T-helper 17 cell (primary cell): ENCODE data around the gene GNG2. TPM values are rescaled to one million over a fixed set of nuclear protein-coding genes. Genes with fewer than 3 reads are reported as not detected.
A peak's percentile ranks its signal among the peaks of the same experiment; 100 is the strongest.

ENCODE experiments used
- ATAC-seq: fragments of 150-1000 bp; cut with Tn5 transposase; 2 replicates; pipeline ENCODE4 v1.10.0; 2021; ENCODE audit warnings: mild to moderate bottlenecking, moderate library complexity
- DNase-seq, 3 donors: peaks; one replicate each; pipeline versions ENCODE4 v3.0.0 to v3.0.0-alpha.2; 2020 to 2021
- H3K9me3 ChIP-seq: one replicate; pipeline ENCODE4 v1.7.0; 2013; ENCODE audit warnings: low read length, mild to moderate bottlenecking; ENCODE audit not compliant: control insufficient read depth, poor library complexity, severe bottlenecking
- H3K27ac Mint-ChIP-seq: one replicate; pipeline ENCODE4 v1.8.0; 2022; ENCODE audit warnings: mild to moderate bottlenecking, moderate library complexity, mixed read lengths
- H3K27me3 Mint-ChIP-seq: one replicate; pipeline ENCODE4 v1.8.0; 2022; ENCODE audit warnings: mixed read lengths
- H3K36me3 Mint-ChIP-seq: one replicate; pipeline ENCODE4 v1.8.0; 2022; ENCODE audit warnings: low read depth, mixed read lengths
- H3K4me1 Mint-ChIP-seq: one replicate; pipeline ENCODE4 v1.8.0; 2022; ENCODE audit warnings: mild to moderate bottlenecking, mixed read lengths
- H3K4me3 Mint-ChIP-seq: one replicate; pipeline ENCODE4 v1.8.0; 2022; ENCODE audit warnings: mild to moderate bottlenecking, moderate library complexity, mixed read lengths
- total RNA-seq, 4 donors: library from RNA in 2 of 4; stranded (reverse) in 2 of 4; gene quantifications; one replicate each; pipeline ENCODE4 v1.2.3 and lab custom pipeline; 2022 to 2026

Gene GNG2
- total RNA-seq, 2 donors from 2014 or later: 194 to 208 TPM

GRCh38 chr14:52003324-52003723, 142.9 kb downstream of the GNG2 start:
- Mint-ChIP-seq H3K27me3 (no peaks in the 10 kb centered on the region), H3K36me3 (peaks cover 6% of the 10 kb centered on the region), H3K4me1 (no peaks in the 10 kb centered on the region), H3K27ac (no peak overlapping the region), H3K4me3 (no peak overlapping the region)
- H3K9me3 ChIP-seq: no peaks in the 10 kb centered on the region
- no peak for ATAC-seq
- no peak for DNase-seq

GRCh38 chr14:52005625-52006024, 145.2 kb downstream of the GNG2 start:
- peaks cover 1% of the 10 kb centered on the region for H3K4me1 Mint-ChIP-seq
- H3K4me3 Mint-ChIP-seq: no peak overlapping the region
- H3K9me3 ChIP-seq: no peaks in the 10 kb centered on the region
- no peak for ATAC-seq
- no peaks in the 10 kb centered on the region for H3K27me3 Mint-ChIP-seq
- no peak for DNase-seq
- peaks cover 8% of the 10 kb centered on the region for H3K36me3 Mint-ChIP-seq
- H3K27ac Mint-ChIP-seq: no peak overlapping the region

GRCh38 chr14:52006361-52006760, 145.9 kb downstream of the GNG2 start:
- DNase-seq (no peak), ATAC-seq (no peak)
- H3K9me3 ChIP-seq: no peaks in the 10 kb centered on the region
- H3K4me3 Mint-ChIP-seq: no peak overlapping the region
- peaks cover 2% of the 10 kb centered on the region for H3K4me1 Mint-ChIP-seq
- peak overlapping the region; percentile 39 for H3K27ac Mint-ChIP-seq
- no peaks in the 10 kb centered on the region for H3K27me3 Mint-ChIP-seq
- H3K36me3 Mint-ChIP-seq: peaks cover 9% of the 10 kb centered on the region

- DNase-seq (no peak), ATAC-seq (no peak)
- Mint-ChIP-seq H3K4me3 (no peak overlapping the region), H3K27ac (no peak overlapping the region), H3K4me1 (peaks cover 3% of the 10 kb centered on the region), H3K36me3 (peaks cover 11% of the 10 kb centered on the region), H3K27me3 (no peaks in the 10 kb centered on the region)
- no peaks in the 10 kb centered on the region for H3K9me3 ChIP-seq
Measured at GRCh38 chr14:52007211-52007610, 146.8 kb downstream of the GNG2 start.

GRCh38 chr14:52007637-52008036, 147.2 kb downstream of the GNG2 start:
- H3K36me3 Mint-ChIP-seq: peaks cover 11% of the 10 kb centered on the region
- ATAC-seq: no peak

GRCh38 chr14:52008136-52008535, 147.7 kb downstream of the GNG2 start:
- Mint-ChIP-seq H3K4me1 (peaks cover 4% of the 10 kb centered on the region), H3K27ac (no peak overlapping the region), H3K27me3 (no peaks in the 10 kb centered on the region), H3K4me3 (no peak overlapping the region), H3K36me3 (peaks cover 11% of the 10 kb centered on the region)
- no peaks in the 10 kb centered on the region for H3K9me3 ChIP-seq
- no peak for DNase-seq
- ATAC-seq: no peak

More at GRCh38 chr14:52007637-52008036, 147.2 kb downstream of the GNG2 start:
- DNase-seq: no peak
- no peak overlapping the region for H3K27ac Mint-ChIP-seq
- H3K4me3 Mint-ChIP-seq: no peak overlapping the region
- peaks cover 4% of the 10 kb centered on the region for H3K4me1 Mint-ChIP-seq
- no peaks in the 10 kb centered on the region for H3K27me3 Mint-ChIP-seq
- H3K9me3 ChIP-seq: no peaks in the 10 kb centered on the region

- ATAC-seq: no peak
- Mint-ChIP-seq H3K27me3 (no peaks in the 10 kb centered on the region), H3K4me1 (peaks cover 9% of the 10 kb centered on the region), H3K27ac (no peak overlapping the region), H3K36me3 (peaks cover 7% of the 10 kb centered on the region), H3K4me3 (no peak overlapping the region)
- DNase-seq: no peak
- H3K9me3 ChIP-seq: no peaks in the 10 kb centered on the region
Measured at GRCh38 chr14:52010173-52010693, 149.8 kb downstream of the GNG2 start.

- peaks cover 9% of the 10 kb centered on the region for H3K4me1 Mint-ChIP-seq
- H3K27ac Mint-ChIP-seq: no peak overlapping the region
- ATAC-seq: peak; percentile 14
- peaks cover 7% of the 10 kb centered on the region for H3K36me3 Mint-ChIP-seq
- peaks cover under 1% of the 10 kb centered on the region for H3K27me3 Mint-ChIP-seq
- H3K9me3 ChIP-seq: no peaks in the 10 kb centered on the region
- peak overlapping the region; percentile 19 for H3K4me3 Mint-ChIP-seq
- no peak for DNase-seq
Measured at GRCh38 chr14:52011523-52011922, 151.1 kb downstream of the GNG2 start.

- H3K27me3 Mint-ChIP-seq: peaks cover 8% of the 10 kb centered on the region
- H3K36me3 Mint-ChIP-seq: peaks cover 8% of the 10 kb centered on the region
- ATAC-seq (no peak), DNase-seq (no peak)
- peaks cover 9% of the 10 kb centered on the region for H3K4me1 Mint-ChIP-seq
- no peak overlapping the region for H3K4me3 Mint-ChIP-seq
- no peak overlapping the region for H3K27ac Mint-ChIP-seq
- no peaks in the 10 kb centered on the region for H3K9me3 ChIP-seq
Measured at GRCh38 chr14:52012635-52013034, 152.2 kb downstream of the GNG2 start.

GRCh38 chr14:52013984-52014600, 153.7 kb downstream of the GNG2 start:
- H3K27me3 Mint-ChIP-seq: peaks cover 8% of the 10 kb centered on the region
- peak; percentile 24 for ATAC-seq
- H3K4me3 Mint-ChIP-seq: no peak overlapping the region
- H3K36me3 Mint-ChIP-seq: peaks cover 8% of the 10 kb centered on the region
- peaks cover 9% of the 10 kb centered on the region for H3K4me1 Mint-ChIP-seq
- no peaks in the 10 kb centered on the region for H3K9me3 ChIP-seq
- no peak for DNase-seq
- H3K27ac Mint-ChIP-seq: peak overlapping the region; percentile 16

- DNase-seq: no peak
- Mint-ChIP-seq H3K27ac (peak overlapping the region; percentile 16), H3K36me3 (peaks cover 8% of the 10 kb centered on the region), H3K4me1 (peaks cover 9% of the 10 kb centered on the region), H3K4me3 (no peak overlapping the region), H3K27me3 (peaks cover 8% of the 10 kb centered on the region)
- no peaks in the 10 kb centered on the region for H3K9me3 ChIP-seq
- ATAC-seq: no peak
Measured at GRCh38 chr14:52014601-52015267, 154.3 kb downstream of the GNG2 start.

GRCh38 chr14:52015411-52016030, 155.1 kb downstream of the GNG2 start:
- peaks cover 7% of the 10 kb centered on the region for H3K36me3 Mint-ChIP-seq
- no peaks in the 10 kb centered on the region for H3K9me3 ChIP-seq
- H3K27me3 Mint-ChIP-seq: peaks cover 8% of the 10 kb centered on the region
- DNase-seq (no peak), ATAC-seq (no peak)
- H3K4me3 Mint-ChIP-seq: no peak overlapping the region
- no peak overlapping the region for H3K27ac Mint-ChIP-seq
- H3K4me1 Mint-ChIP-seq: peaks cover 9% of the 10 kb centered on the region

- H3K9me3 ChIP-seq: no peaks in the 10 kb centered on the region
- peaks cover 4% of the 10 kb centered on the region for H3K4me1 Mint-ChIP-seq
Measured at GRCh38 chr14:52018252-52018651, 157.8 kb downstream of the GNG2 start.

More at GRCh38 chr14:52018252-52018651, 157.8 kb downstream of the GNG2 start:
- H3K4me3 Mint-ChIP-seq: no peak overlapping the region
- ATAC-seq (no peak), DNase-seq (no peak)
- H3K27ac Mint-ChIP-seq: no peak overlapping the region
- H3K27me3 Mint-ChIP-seq: peaks cover 8% of the 10 kb centered on the region
- peaks cover 3% of the 10 kb centered on the region for H3K36me3 Mint-ChIP-seq
